OCI-M1 (cell line): Measurements from ENCODE around the gene SETD1A.

Experiments used
- DNase-seq: peaks from one replicate; lab custom pipeline; 2025; lab: John Stamatoyannopoulos, UW

Gene SETD1A

DNA sequence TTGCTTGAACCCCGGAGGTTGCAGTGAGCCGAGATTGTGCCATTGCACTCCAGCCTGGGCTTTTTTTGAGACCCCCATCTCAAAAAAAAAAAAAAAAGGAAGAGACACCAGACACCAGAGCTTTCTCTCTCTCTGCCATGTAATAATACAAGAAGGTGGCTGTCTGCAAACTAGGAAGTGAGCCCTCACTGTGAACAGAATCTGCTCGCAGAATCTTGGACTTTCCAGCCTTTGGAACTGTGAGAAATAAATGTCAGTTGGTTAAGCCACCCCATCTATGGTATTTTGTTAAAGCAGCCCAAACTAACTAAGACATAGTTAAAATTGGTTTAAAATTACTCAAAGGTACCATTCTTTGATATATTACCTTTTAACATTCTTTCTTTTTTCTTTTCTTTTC is 63.0 kb downstream of the SETD1A start:
- no peak for DNase-seq

DNA sequence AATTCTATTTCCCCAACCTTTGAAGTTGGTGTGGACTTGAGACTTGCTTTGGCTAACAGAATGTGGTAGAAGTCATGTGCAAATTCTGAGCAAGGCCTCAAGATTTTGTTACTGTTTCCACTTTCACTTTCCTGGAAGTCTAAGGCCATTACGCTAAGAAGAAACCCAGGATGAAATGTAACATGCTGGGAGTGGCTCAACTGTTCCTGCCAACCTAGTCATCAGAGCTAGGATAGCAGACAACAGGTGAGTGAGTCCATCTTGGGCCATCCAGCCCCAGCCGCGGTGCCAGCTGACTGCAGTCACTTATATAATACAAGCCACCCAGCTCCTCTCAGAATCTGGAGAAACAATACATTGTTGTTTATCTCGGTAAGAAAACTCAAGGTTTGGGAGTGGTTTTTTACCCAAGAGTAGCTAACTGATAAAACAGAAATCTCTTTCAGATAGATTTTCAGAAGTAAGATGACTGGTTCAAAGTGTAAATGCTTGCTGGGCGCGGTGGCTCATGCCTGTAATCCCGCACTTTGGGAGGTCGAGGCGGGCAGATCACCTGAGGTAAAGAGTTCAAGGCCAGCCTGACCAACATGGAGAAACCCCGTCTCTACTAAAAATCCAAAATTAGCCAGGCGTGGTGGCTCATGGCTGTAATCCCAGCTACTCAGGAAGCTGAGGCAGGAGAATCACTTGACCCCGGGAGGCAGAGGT is 65.1 kb downstream of the SETD1A start:
- DNase-seq = peak; percentile 88

GRCh38 chr16:31023252-31023602 is 65.7 kb downstream of the SETD1A start:
- no peak for DNase-seq

DNA sequence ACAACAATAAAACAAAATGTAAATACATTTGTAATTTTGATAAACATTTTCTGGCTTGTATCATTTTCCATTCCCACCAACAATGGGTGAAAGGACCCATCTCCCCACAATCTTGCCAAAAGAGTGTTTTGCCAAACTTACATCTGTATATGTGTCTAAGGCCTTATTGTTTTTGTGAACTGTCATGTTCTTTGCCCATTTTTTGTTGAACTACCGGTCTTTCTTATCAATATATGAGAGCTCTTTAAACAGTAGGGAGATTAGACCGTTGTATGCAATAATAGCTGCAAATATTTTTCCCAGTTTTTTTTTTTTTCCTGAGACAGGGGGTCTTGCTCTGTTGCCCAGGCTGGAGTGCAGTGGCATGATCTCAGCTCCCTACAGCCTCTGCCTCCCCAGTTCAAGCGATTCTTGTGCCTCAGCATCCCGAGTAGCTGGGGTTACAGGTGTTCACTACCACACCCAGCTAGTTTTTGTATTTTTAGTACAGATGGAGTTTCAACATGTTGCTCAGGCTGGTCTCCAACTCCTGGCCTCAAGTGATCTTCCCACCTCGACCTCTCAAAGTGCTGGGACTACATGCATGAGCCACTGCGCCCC is 66.2 kb downstream of the SETD1A start:
- no peak for DNase-seq

DNA sequence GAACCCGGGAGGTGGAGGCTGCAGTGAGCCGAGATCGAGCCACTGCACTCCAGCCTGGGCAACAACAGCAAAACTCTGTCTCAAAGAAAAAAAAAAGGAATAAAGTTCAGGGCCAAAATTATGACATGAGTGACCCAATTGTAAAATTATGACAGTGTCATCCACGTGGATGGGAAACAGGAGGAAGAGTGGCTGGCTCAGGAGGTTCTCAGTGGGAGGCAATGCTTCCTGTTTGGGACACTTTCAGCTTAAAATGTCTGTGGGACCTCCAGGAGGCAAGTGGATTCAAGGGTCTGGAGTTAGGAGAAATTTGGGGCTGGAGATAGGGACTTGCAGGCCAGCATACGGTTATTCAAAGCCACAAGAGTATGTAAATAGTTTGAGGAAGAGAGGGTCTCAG is 67.8 kb downstream of the SETD1A start:
- no peak for DNase-seq

DNA sequence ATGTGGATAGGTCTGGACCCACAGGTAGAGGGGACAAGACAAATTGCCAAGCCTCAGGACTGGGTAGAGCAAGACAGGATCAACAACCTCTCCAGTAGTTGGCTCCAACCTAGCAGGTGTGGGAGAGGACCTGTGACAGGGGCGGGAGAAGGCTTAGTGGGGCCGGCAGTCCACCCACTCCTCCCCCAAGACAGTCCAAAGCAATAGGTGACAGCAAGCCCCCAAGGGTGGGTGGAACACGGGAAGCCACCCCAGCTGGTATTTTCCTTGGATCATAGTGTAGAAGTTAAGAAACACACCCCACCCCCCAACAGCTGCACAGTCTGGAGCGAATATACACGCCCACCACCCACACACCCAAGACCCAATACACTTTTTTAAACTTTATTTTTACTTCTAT is 71.7 kb downstream of the SETD1A start:
- no peak for DNase-seq

DNA sequence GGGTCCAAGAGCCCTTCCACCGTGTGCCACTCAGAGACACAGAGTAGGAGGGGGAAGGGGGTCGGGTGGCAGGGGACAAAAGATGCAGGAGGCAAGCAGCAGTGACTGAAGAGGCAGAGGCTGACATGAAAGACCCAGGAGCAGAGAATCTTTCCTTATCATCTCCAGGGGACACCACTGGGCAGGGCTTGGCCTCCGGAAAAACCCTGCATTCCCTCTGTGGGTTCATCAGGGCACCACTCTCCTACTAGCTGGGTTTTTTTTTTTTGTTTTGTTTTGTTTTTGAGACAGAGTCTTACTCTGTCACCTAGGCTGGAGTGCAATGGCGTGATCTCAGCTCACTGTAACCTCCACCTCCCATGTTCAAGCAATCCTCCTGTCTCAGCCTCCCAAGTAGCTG is 73.7 kb downstream of the SETD1A start:
- no peak for DNase-seq

DNA sequence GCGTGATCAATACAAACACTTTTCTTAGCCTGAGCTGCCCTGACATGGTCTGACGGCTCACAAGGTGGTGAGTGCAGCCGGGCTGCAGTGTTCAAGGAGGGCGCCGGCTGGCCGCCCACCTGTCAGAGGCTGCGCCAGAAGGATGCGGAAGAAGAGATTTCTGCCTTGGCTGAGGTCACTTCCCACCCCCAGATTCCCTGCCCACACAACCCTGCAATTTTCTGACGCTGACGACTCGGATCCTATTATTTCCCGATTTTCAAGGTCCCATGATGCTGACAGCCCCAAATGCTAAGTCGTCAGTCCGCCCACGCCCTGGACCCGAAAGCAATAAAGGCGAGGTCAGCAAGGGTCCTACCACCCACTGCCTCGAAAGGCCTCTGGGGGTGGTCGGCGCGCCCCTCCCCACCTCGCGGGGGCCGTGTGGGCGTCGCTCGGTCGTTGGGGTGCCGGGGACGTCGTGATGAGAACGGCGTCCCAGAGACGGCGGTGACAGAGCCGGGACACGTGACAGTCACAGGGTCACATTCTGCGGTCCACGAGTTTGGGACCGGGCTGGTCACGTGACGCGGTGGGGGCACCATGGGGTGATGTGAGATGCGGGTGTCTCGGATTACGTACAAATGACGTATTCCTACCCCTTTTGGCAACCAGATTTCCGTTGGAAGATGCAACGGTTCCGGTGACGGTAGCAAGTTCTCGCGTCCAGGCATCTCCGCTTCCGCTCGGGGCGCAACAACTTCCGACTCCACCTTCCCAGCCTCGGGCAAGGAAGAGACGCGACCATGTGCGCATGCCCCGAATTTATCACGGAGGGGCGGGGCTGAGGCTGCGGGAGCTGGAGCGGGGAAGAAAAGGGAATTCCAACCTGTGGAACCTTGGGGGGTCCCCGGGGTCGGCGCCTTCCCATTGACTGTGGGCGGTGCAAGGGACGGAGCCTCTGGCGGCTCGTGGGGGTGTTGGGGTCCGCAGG is 75.5 kb downstream of the SETD1A start, which contains the start of gene STX4:
Gene STX4, plus strand, starts transcription at position 823 of the 973 bp plus-strand sequence. CDS start 248 bp downstream, outside the sequence.
- DNase-seq = peak; percentile 98

DNA sequence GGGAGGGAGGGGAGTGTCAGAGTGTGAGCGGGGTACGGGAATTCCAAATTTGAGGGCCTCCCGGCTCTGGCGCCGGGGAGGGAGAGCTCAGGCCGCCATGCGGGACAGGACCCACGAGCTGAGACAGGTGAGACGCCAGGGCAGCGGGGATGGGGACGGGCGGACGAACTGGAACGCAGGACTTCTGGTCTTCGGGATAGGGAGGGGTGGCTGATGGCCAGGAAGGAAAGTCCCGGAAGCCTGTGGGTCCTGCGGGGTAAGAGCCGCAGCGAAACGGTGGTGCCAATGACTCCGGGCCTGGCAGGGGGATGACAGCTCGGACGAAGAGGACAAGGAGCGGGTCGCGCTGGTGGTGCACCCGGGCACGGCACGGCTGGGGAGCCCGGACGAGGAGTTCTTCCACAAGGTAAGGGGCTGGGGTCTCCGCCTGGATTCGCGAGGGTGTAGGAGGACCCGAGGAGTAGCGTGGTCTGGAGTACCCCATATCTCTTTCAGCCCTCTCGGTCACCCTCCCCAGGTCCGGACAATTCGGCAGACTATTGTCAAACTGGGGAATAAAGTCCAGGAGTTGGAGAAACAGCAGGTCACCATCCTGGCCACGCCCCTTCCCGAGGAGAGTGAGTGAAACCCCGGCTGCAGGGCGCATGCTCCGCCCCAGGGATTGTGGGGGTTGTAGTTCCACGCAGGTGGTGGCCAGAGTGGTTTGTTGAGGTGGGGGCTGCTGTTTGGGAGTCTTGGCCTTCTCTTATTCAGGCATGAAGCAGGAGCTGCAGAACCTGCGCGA is 76.3 kb downstream of the SETD1A start:
- DNase-seq = peak; percentile 91
